Fibroblast of skin of left quadriceps (primary cell): ENCODE results near the gene DTNA.

Experiments
- DNase-seq, 2 experiments: peaks; one replicate each; pipeline ENCODE4 v3.0.0-alpha.2; 2013; ENCODE audit warnings: low read depth in 2 of 2

The DTNA gene

GRCh38 chr18:34933909-34934661 lies 224.0 kb downstream of the DTNA start:
- DNase-seq, result no peak

GRCh38 chr18:34936772-34937171 lies 226.7 kb downstream of the DTNA start:
- no peak for DNase-seq

GRCh38 chr18:34938090-34938489 lies 228.0 kb downstream of the DTNA start:
- no peak for DNase-seq
